ENCODE results near the gene C9orf152.

The C9orf152 gene

GRCh38 chr9:110179734-110180133, 28.2 kb downstream of the C9orf152 start:
- no peak for DNase-seq

- no peak for DNase-seq
Observed at GRCh38 chr9:110178281-110178680, 29.7 kb downstream of the C9orf152 start.

GRCh38 chr9:110175275-110175968, 32.5 kb downstream of the C9orf152 start:
- DNase-seq = no peak

- no peak for DNase-seq
Observed at GRCh38 chr9:110173322-110173642, 34.7 kb downstream of the C9orf152 start.

- no peak for DNase-seq
Observed at GRCh38 chr9:110170357-110171257, 37.4 kb downstream of the C9orf152 start.

GRCh38 chr9:110168486-110168885, 39.5 kb downstream of the C9orf152 start:
- no peak for DNase-seq

- DNase-seq = no peak
Observed at GRCh38 chr9:110161940-110162339, 46.0 kb downstream of the C9orf152 start.

GRCh38 chr9:110160685-110161084, 47.3 kb downstream of the C9orf152 start:
- DNase-seq = no peak

- DNase-seq = no peak
Observed at GRCh38 chr9:110160123-110160522, 47.8 kb downstream of the C9orf152 start.

GRCh38 chr9:110157823-110158664, 49.9 kb downstream of the C9orf152 start:
- no peak for DNase-seq

- no peak for DNase-seq
Observed at GRCh38 chr9:110156902-110157301, 51.1 kb downstream of the C9orf152 start.

- DNase-seq = no peak
Observed at GRCh38 chr9:110156416-110156815, 51.5 kb downstream of the C9orf152 start.

GRCh38 chr9:110155751-110156150, 52.2 kb downstream of the C9orf152 start:
- no peak for DNase-seq

GRCh38 chr9:110153431-110153830, 54.5 kb downstream of the C9orf152 start:
- no peak for DNase-seq

- no peak for DNase-seq
Observed at GRCh38 chr9:110152704-110153374, 55.1 kb downstream of the C9orf152 start.

Data from effector CD8-positive, alpha-beta T cell (primary cell).